Hematopoietic multipotent progenitor cell treated with erythropoietin and hydrocortisone succinate and interleukin-3 and kit ligand, for 6 days (in vitro differentiated cells): ENCODE data around the gene PJVK.

Experiments used
- DNase-seq: peaks from one replicate; pipeline ENCODE4 v3.0.0-alpha.2; 2015

The PJVK gene

GRCh38 chr2:178482437-178482836 lies 31.3 kb downstream of the PJVK start:
- peak; percentile 55 for DNase-seq

- DNase-seq: peak; percentile 24
These were observed 33.3 kb downstream of the PJVK start for GRCh38 chr2:178484245-178485041.

- no peak for DNase-seq
These were observed 34.2 kb downstream of the PJVK start for GRCh38 chr2:178485356-178485755.

GRCh38 chr2:178491612-178492011 lies 40.4 kb downstream of the PJVK start:
- DNase-seq: no peak

DNA sequence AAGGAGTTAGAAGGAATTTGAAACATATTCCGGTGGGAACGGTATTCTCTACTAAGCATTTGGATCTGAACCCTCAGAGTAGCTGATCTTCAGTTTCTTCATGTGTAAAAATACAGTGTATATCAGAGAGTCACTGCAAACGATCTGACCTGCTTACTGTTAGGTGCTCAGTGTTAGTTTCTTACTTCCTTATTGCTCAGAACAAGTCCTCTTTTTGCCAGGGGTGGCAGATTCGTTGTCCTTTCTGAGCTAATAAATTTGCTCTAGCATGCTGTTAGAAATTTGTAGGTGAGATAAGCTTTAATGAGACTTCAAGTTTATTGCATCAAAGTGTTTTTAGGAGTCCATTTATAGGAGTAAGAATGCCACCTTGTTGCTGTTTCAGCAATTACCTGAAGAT lies 44.9 kb downstream of the PJVK start:
- no peak for DNase-seq

DNA sequence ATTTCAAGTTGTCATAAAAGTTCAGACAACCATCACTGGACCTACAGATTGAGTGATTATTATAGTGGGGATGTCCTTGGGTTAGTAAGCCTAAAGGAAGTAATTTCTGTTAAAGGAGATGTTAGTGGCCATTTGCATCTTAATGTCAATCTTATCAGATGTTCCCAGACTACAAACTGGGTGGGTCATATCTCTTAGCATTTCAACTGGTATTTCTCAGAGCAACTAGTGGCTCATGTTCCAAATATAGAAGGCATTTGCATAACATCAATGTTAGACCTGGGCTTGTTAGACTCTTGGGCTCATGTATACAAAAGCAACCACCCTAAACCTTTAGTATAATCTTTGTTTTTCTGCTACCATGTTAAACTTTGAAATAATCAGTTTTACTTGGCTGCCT lies 47.0 kb downstream of the PJVK start:
- DNase-seq: peak; percentile 76

DNA sequence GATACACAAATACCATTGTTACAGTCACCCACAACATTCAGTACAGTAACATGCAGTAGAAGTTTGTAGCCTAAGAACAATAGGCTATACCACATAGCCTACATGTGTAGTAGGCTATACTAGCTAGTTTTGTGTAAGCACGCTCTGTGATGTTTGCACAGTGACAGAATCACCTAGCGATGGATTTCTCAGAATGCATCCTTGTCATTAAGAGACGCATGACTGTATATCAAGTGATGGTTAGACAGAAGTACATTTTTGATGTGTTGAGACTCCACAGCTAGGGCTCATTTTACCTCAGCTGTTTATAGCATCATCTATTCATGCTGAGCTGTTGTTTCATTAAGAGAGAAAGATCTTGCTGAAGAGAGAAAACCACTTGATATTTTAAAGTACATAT lies 48.5 kb downstream of the PJVK start:
- no peak for DNase-seq

DNA sequence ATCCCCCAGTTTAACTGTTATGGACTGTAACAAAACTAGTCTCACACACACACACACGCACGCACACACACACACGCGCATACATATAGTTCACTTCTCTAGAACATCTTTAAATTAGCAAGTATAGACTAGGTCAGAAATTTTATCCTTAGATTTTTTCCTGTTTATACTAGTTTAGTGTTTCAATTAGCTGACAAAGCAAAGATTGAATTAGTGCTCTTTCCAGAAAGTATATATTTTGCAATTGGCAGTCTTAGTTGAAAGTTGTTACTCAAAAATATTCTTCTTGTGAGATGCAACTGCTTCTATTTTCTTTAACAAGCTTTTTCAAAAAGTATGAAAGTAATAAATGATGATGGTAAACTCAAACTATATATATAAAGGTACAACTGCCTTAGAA lies 51.6 kb downstream of the PJVK start:
- no peak for DNase-seq

GRCh38 chr2:178506101-178506500 lies 54.9 kb downstream of the PJVK start:
- DNase-seq: no peak

- DNase-seq: no peak
These were observed 55.3 kb downstream of the PJVK start for GRCh38 chr2:178506524-178506923.

GRCh38 chr2:178506949-178507348 lies 55.8 kb downstream of the PJVK start:
- DNase-seq: no peak

GRCh38 chr2:178508646-178509045 lies 57.5 kb downstream of the PJVK start:
- DNase-seq: no peak

DNA sequence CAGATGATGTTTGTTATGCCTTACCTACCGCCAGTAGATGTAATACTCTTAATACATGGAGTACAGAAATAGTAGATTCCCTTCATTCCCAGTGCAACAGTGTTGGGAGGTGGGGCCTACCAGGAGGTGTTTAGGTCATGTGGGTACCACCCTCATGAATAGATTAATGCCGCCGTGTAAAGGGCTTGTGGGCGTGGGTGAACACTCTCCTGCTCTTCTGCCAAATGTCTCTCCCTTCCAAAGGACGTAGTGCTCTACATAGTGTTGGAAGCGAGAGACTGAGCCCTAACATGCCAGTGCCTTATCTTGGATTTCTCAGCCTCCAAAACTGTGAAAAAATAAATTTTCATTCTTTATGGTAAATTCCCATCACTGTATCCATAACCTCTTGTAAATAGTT lies 59.2 kb downstream of the PJVK start:
- DNase-seq: no peak
